Effector CD4-positive, alpha-beta T cell (primary cell): ENCODE data around the gene PKN3.

ENCODE experiments used
- DNase-seq: peaks from one replicate; pipeline ENCODE4 v3.0.0-alpha.2; 2020

The PKN3 gene

DNA sequence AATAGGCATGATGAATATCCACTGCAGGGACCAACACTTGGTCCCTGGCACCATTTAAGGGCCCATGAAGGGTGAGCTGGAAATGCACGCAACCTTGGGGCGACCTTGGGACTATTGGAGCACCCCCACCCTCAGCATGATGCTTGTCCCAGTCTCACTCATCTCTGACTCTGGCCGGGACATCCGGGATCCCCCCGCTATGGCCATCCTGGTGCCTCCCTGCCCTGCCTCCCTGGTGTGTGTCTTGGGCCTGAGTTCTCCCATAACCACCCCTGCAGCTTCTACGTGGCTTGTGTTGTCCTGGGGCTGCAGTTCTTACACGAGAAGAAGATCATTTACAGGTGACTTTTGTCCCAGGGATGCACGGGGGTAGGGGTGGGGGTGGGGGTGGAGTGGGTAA, 15.7 kb downstream of the PKN3 start:
- DNase-seq: no peak

DNA sequence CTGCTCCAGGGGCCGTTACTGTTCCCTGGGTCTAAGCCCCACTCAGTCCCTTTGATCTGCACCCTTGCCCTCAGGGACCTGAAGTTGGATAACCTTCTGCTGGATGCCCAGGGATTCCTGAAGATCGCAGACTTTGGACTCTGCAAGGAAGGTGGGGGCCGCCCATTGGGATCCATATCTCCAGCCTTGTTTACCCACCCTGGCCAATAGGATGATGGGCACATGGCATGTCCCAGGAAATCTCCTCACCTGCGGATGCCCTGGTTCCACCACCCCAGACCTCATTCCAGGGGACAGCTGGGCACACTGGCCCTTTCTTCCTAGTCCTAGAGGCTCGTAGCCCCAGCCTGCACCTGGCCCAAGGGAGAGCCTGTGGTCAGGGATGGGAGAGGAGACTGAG, 16.2 kb downstream of the PKN3 start:
- no peak for DNase-seq

DNA sequence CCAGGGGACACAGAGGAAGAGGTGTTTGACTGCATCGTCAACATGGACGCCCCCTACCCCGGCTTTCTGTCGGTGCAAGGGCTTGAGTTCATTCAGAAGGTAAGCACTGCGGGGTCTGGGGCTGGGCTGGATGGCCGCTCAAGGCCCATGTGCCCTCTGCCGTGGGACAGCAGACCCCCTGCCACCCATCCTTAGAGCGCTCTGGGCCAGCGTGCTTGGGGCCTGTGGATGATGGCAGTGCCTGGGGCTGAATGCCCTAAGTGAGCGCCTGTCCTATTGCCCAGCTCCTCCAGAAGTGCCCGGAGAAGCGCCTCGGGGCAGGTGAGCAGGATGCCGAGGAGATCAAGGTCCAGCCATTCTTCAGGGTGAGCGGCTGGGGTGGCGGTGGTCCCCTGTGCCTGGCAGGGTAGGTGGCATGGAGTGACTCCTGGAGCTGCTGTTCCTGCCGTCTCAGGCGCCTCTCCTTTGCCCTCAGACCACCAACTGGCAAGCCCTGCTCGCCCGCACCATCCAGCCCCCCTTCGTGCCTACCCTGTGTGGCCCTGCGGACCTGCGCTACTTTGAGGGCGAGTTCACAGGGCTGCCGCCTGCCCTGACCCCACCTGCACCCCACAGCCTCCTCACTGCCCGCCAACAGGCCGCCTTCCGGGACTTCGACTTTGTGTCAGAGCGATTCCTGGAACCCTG, 17.8 kb downstream of the PKN3 start:
- no peak for DNase-seq

DNA sequence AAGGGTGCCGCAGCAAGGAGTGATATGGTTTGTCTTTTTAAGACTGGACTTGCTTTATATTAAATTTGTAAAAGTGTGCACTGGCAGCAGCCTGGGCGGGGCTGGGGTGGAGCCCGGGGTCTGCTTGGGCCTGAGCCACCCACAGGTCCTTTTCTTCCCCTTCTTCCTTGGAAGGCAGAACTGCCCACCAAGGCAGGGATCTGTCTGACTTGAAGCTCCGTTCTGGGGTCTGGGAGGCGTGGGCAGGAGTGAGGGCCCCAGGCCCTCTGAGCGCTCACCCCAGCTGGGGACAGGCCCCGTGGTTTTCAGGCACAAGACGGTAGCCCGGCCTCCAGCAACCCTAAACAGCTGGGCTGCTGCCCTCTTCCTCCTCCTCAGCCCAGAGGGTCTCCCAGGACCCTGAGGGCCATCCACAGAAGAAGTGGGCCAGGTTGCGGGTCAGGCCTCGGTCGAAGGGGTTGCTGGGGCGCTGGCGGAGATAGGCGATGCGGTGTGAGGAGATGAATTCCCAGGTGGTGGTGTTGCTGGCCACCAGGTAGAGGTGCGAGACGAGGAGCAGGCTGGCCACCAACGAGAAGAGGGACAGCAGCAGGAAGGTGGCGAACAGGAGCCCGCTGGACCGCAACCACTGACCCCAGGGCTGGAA, 18.7 kb downstream of the PKN3 start:
- no peak for DNase-seq

DNA sequence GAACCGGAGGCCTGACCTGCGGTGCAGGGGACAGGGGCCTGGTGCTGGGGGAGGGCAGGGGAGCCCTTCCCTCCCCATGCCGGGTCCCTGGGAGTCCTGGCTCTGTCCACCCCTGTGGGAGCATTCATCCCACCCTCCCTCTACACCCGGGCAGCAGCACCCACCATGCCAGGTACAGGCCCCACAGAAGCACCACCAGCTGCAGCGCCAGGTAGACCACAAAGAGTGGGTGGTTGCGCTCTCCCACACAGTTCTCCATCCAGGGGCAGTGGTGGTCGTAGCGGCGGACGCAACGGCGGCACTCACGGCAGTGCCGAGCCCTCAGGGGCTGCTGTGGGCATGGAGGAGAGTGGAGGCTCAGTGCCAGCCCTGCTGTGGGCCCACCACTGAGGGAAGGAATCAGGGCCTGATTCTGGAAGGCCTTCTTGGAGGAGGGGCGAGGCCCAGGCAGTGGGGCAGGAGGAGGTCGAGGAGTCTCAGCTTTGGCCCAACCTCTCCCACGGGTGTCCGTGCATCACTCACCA, 19.2 kb downstream of the PKN3 start:
- no peak for DNase-seq

DNA sequence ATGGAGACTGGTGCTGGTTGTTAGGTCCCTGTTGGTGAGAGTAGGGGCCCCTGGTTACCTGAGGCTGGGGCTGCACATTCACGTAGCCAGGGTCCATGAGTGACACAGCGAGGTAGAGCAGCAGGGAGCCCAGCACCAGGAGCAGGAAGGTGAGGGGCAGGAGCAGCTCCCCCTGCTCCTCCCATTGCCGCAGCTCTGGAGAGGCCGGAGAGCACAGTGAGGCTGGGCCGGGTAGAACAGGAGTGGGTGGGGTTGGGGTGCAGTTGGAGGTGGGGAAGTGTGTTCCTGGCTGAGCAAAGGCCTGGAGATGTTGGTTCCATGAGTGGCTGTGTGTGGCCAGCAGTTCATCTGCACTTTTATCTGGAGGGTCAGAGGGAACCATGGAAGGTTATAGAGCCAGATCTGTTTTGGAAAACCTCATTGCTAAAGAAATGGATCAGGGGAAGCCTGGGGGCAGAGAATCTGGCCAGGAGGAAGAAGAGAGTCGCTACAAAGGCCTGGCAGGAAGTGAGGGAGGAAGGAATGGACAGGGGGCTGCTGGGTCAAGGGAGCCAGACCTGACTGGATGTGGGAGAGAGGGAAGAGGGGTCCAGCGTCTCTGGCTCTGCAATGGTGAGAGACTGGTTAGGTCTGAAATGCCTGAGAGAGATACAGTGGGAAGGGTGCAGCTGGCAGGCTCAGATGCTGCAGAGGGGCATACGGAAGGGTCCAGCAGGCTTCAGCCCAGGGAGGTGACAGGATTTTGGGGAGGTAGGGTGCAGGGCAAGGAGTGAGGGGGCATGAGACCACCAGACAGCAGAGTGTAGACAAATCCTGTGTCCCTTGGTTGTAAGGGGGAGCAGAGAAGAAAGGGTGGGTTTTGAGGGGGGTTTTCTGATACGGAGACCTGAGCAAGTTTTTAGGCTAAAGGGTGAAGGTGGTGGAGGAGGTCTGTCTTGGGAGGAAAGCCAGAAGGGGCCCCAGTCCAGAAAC, 20.4 kb downstream of the PKN3 start:
- no peak for DNase-seq

DNA sequence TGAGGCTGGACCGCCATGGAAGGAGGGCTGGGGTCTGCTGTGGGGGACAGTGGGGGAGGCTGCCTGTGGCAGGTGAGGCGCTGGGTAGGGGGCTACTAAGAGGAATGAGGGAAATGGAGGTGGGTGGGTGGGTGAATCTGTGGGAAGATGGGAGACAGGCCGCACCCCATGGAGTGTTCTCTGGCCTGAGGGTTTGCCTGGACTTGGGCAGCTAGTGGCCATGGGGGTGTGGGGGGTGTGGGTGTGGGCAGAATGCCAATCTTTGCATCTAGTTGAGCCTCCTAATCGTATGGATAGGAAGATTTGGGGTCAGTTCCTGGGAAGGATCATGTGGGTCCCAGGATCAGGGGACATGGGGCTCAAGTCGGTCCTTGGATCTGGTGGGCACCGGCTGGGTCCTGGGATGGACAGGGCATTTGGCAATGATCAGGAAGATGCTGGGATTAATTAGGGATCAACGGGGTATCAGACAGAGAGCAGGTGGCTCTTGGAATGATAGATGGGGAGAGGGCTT, 21.1 kb downstream of the PKN3 start:
- no peak for DNase-seq

DNA sequence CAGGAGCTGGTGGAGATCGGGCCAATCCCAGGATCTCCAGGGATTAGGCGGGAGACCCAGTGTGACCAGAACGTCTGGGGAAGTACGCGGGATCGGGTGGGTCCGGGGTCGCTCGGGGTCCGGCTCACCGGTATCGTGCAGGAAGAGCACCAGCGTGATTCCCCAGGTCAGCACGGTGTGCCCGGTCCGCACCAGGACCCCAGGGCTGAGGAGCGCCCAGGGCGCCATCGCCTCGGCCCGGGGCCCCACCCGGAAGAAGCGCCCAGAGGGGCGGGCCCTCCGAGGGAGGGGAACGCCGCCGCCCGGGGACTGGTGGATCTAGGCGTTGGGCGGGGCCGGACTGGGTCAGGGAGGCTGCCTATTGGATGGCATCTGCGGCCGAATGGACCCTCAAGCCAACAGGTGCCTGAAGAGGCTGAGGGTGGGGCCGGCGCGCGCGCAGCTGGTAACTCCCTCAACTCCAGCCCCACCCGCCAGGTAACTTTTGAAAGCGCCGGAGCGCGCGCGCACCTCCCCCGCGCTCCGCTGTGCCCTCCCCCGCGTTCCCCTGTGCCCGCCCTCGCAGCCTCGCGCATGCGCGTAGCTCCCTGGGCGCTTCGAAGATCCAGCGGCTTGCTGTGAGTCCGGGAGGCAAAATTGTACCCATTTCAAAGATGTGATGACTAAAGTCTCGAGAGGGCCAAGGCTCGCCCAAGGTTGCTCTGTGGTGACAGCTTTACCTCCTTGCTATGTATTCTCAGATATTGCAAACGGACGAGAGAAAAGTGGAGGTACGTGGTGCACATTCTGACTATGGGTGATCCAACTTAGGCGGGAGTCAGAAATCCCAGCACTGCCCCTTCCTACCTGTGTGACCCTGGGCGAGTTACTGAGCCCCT, 21.8 kb downstream of the PKN3 start, which contains the start of gene ZDHHC12:
Gene ZDHHC12 (minus strand): TSS at position 262 of the 878 bp plus-strand sequence. CDS start 34 bp downstream, at position 228.
- DNase-seq: peak; percentile 99

DNA sequence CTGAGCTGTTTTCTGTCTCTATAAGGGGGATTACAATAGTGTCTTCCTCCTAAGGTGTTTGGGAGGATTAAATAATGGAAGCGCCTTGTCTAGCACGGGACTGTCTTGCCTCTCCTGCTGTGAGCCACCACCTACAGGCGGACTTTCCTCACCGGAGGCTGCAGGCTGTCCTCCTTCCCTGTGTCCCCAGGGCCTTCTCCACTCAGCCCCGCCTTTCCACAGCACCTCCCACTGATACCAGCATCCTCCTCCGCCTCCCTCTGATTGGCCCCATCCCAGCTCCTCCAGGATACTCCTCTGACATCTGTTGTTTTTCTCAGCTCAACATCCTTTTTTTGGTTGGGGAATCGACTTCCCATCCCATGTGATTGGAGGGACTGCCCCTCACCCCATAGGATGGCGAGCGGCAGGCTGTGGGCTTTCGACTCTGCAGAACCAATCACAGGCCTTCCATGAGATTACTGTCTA, 22.5 kb downstream of the PKN3 start:
- DNase-seq: peak; percentile 25

DNA sequence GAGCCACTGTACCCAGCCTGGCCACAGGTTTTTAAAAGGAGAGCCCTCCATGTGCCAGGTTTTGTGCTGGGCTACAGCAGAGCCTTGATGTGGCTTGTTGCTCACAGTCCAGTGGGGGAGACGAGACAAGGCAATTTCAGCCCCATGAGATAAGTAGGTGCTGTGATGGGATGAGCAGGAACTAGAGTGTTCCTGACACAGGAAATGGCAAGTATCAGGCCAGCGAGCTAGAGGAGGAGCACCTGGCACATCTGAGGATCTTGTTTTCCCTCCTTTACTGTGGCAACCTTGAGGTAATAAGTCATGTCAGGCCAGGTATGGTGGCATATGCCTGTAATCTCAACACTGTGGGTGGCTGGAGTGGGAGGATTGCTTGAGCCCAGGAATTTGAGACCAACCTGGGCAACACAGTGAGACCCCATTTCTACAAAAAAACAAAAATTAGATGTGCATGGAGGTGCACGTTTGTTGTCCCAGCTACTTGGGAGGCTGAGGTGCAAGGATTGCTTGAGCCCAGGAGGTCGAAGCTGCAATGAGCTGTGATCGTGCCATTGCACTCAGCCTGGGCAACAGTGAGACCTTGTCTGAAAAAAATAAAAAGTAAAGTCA, 25.4 kb downstream of the PKN3 start:
- DNase-seq: no peak

DNA sequence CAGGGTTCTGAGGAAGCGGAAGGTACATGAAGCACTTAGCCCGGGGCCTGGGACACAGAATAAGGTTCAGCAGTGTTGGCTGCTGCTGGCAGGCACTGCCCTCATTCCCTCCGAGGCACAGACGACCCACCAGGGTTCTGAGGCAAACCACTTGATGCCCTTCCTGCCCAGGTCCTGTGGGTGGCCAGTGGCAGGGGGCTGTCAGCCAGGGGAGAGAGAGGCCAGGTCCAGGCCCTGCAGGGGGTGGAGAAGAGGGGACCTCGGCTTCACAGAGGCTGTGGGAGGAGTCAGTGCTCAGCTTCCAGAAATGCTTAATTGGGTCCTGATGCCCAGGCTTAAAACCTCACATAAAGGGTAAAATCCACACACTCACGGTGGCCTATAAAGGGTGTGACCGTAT, 26.0 kb downstream of the PKN3 start:
- no peak for DNase-seq

DNA sequence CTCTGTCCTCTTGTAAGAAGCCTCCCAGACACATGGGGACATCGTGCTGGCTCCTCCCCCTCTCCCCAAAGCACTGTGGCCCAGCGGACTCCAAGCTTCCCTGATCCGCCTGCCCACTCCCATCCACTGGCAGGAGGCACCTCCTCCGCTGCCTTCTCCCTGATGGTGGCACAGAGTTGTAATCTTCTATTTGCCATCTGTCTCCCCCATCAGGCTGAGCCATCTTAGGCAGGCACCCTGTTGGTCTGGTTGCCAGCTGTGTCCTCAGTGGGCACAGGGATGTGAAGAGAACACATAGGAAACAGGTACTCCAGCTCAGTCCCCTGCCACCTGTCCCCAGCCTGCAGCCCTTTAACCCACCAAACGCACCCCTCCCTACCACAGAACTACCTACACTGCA, 27.0 kb downstream of the PKN3 start:
- no peak for DNase-seq

DNA sequence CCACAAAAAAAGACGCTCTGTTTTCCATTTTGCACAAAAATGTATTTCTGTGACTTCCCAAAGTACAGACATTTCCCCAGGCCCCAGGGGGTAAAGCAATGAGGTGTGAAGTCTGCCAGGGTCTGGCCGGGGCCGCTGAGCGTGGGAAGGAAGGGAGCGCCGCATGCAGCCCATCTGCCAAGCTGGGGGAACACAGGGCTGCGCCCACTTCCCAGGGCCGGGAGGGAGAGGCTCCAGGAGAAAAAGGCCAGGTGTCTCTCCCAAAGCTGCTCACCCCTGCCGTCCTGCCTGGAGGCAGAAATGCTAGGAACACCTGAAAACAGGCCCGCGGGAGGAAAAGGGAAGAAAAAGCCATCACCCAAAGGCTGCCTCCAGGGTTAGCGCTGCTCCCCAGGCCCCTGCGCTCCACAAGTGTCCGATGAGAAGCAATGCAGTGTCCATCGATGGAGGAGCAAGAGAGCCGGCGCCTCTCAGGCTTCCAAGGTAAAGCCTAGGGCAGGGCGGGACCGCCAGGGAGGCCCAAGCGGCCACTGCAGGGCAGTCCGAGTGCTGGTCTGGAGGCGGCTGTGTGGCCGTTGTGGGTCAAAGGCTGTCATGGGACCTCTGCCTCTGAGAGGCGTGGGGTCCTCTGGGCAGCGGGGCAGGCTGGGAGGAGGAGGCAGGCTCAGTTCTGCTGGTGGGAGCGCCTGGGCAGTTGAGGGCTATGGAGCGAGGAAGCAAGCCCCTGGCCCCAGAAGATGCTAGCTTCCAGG, 27.6 kb downstream of the PKN3 start:
- no peak for DNase-seq

DNA sequence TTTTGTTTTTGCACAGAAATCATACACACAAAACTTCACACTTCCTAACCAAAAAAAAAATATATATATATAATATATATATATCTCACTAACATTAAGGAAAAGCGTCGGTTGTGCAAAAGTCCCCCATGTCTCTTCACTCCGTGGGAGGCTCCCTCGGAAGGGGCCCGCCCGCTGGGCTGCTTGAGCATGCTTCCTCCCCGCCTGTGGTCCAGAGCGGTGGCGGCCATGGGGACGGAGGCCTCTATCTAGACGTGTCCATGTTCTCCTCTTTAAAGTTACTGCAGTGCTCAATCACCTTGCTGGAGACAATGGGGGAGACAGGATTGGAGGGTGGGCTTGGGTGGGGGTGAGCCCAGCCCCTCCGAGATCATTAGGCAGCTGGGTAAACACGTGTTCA, 28.8 kb downstream of the PKN3 start:
- DNase-seq: no peak

DNA sequence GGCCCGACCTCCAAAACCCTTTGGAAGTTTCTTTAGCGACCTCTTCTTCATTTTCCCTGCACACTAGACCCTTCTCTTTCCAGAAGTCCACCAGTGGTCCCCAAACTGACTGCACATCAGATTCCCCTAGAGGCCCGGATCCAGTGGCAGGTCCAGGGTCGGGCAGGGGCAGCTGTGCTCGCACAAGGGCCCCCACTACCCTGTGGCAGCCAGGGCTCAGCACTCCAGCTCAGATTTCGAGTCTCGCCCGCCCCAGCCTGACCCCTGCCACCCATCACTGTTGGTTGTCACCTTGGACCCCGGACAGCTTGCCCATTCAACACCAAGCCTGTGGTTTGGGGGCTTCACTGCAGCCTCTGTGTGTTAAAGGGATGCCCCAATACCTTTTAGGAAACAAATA, 29.4 kb downstream of the PKN3 start:
- no peak for DNase-seq

DNA sequence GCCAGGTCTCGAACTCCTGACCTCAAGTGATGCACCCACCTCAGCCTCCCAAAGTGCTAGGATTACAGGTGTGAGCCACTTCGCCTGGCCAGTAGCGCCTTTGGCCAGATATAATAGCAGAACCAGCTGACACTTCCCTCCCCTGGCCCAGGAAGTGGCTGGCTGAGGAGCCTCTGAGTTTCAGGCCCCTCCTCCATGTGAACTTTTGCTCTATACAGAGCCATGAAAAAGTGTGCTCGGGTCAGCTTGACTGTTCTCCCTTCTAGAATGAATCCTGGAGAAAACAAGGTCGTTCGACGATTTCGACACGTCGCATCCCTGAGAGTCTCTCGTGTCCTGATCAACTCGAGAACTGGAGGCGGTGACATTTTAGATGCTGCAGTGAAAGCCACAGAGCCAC, 30.3 kb downstream of the PKN3 start:
- no peak for DNase-seq

DNA sequence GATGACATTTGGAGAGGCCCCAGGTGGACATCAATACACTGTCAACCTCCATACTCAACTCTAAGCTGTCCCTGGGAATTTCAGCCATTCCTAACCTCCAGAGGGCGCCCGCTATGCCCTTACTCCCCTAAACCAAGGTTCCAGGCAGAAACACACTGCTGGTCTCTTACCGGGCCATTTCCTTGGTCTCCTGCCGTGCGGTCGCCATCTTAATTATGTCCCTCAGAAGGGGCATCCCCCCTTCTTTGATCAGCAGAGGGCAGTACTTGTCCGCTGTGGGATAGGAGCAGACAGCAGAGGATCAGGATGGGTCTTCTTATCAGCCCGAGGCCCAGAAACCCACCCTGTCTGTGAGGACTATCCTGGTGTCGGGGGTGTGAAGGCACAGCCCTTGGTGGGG, 31.0 kb downstream of the PKN3 start:
- no peak for DNase-seq

DNA sequence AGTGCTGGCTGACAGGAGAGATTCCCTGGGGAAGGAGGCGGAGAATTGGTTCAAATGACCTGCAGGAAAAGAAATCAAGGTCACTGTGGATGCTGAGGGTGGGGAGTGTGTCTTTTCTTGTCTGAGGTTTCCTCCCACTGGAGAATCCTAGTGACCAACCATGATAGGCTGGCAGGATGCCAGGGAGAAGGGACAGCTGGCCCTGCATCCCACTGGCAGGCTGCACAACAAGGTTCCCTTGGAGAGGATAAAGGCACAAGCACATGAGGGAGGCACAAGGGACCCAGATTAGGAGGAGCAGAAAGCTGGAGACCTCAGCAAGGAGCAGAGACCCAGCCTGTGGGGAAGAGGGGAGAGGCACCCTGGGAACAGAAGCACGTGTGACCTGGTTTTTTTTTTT, 33.1 kb downstream of the PKN3 start:
- DNase-seq: no peak

DNA sequence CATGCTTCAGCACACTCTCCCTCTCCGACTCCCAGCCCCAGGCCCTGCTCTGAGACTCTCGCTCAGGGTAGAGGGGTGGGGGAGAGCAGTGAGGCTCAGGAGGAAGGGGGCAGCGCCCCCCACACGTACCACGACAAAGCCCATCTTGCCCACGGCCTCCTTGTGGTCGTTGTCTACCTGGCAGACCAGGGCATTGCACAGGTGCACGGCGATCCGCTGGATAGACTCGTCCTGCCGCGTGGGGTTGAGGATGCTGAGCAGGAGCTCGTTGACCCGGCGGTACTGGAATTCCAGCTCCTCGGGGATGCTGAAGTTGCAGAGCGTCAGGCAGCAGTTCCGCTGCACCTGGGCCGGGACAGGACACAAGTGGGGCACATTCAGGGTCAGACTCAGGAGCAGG, 40.1 kb downstream of the PKN3 start:
- DNase-seq: no peak

DNA sequence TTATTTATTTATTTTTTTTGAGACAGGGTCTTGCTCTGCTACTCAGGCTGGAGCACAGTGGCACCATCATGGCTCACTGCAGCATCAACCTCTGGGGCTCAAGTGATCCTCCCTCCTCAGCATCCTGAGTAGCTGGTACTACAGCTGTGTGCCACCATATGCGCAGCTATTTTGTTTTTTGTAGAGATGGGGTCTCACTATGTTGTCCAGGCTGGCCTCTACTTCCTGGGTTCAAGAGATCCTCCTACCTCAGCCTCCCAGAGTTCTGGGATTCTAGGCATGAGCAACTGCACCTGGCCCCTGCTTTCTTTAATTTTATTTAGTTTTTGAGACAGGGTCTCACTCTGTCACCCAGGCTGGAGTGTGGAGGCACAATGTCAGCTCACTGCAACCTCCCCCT, 41.1 kb downstream of the PKN3 start:
- no peak for DNase-seq

DNA sequence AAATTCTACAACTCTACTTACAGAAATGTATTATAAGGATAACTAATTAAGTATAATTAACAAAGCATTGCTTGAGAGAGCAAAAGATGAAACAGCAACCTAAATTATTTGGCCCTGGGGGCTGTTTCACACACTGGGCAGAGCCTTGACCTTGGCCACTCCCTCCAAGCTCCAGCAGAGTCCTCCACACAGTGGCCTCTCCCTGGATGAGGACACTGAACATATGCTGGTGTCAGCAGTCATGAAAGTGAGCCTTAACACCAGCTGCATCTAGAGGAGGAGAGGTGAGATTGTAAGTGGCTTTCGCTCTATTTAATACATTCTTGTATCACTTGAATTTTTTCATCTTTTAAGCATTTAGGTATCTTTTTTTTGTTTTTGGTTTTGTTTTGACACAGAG, 44.9 kb downstream of the PKN3 start:
- no peak for DNase-seq
